NCI-H1092 treated with DMSO at 0.1 percent for 48 hours (cell line): ENCODE results near the gene FGFBP2.
"Not testable (repeated sequence)": the region's sequence is repeated elsewhere in the genome, so short reads cannot be mapped to it uniquely, and the experiment has no call there.

Experiments
- DNase-seq: peaks from one replicate; lab custom pipeline; 2025; lab: John Stamatoyannopoulos, UW

FGFBP2 gene

DNA sequence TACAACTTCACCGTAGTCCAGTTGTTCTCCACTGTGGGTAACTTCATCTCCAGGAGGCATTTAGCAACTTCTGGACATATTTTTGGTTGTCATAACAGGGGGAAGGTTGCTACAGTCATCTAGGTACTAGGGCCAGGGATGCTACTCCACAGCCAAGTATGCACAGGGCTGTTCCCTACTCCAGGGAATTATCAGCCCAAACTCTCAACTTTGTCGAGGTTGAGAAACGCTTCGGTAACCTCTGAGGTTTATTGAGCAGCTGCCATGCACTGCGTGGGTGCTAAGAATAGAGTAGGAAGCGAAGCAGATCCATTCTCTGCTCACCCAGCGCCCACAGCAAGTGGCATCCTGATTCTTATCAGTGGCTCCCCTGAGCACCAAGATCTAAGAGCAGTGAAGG is 32.7 kb downstream of the FGFBP2 start:
- DNase-seq: no peak

DNA sequence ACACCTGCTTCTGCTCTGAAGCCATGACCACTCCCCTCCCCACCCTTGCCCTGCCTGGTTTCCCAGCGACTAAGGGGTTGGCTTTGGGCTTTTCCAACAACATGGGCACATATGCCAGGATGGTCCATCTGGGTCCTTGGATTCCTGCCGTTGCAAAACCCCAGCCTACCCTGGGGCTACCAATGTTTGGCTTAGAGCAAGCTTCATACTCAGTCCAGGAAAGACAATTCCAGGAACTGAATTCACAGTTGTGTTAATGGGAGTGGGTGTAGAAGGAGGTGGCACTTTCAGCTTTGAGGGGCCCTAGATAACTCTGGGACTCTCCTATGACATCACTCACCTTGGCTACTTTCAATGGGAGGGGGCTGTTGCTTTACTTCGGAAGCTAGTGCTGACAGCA is 33.4 kb downstream of the FGFBP2 start:
- no peak for DNase-seq

DNA sequence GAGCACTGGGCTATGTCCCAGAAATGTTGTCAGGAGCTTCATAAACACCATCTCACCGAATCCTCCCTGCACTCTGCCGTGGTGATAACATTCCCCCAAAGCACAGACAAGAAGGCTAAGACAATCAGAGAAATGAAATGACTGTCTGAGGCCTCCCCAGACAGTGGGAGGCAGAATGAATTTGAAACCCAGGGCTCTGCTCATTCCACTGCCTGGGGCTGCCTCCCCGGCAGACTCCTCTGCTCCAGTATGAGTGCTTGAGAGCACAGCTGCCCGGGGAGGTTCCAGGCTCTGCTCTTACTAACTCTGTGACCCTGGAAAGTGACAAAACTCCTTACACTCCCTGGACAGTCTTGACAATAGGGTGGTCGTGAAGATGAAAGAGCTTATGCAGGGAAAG is 34.1 kb downstream of the FGFBP2 start:
- DNase-seq: no peak

DNA sequence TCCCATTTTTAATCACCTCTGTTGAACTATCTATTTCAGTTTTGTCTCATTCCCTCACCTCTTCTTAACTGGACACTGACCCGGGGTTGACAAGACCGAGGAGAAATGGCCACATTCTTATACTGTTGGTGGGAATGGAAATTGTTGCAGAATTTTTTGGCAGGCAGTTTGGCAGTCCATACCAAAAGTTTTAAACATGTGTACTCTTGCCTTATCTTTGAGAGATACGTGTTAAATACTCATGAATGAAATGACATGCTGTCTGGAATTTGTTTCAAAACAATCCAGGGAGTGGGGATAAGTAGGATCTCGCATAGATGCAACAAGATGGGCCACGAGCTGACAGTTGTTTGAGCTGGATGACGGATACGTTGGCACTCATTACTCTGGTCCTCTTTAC is 36.5 kb downstream of the FGFBP2 start:
- no peak for DNase-seq

DNA sequence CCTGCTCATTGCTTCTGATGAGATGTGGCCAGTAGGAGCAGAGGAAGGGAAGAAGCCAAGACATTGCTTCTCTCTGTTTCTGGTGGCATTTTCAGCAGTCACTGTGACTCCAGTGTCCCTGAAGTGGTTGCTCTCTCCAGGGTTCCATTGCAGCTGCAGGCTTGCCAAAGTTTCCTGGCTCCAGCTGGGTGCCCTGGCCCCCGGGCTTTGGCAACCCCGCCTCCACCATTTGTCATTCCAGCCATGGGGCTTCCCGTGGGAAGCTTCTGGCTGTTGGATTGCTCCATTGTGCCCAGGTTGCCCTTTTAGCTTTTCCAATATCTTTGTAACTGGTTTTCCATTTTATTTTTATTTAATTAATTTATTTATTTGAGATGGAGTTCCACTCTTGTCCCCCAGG is 37.1 kb downstream of the FGFBP2 start:
- no peak for DNase-seq

DNA sequence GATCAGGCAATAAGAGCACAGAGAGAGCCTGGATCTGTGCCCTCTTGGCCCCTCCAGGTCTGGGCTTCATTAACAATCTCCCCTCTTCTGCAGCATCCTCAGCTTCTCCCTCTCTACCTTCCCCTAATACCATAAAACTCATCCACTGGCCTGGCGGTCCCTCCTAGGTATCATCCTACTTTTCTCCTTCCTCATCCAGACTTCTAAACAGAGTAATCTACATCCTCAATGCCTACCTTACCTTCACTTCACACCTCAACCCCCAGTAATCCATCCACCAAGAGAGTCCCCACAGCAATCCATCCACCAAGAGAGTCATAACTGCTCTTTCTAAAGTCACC is 41.4 kb downstream of the FGFBP2 start:
- DNase-seq: no peak

DNA sequence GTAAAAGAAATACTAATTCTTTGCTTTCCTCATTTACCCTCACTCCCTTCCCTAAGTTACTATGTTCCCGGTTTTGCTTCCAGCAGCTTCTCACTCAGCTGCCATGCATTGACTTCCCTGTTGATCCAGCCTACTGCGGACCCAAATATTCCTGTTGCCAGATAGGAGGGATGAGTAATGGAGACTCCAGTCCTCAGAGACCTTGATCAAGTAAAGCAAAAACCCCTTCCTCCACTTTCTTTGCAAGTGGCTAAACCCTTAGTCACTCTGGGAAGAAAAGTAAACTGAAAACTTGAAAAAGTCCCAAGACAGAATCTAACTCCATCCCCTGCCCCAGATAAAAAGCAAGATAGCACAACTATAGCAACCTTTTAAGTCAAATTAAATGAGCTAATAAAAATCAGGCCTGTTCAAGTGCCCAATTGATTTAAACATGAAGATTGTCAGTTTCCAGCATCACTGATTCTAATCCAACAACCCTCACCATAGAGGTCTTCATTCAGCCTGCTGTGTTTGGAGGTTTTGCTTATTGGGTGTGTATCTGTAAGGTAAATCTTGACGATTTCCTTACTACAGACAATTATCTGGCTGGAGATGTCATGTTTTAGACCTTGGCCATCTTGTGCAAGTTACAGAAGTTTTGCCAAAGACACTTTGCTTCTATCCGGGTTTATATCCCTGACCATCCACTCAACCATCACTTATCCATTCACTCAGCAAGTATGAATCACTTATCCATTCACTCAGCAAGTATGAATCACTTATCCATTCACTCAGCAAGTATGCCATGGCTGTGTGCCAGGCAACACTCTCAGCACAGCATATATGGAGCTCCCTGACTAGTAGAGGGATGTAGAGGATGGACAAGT is 42.0 kb downstream of the FGFBP2 start:
- no peak for DNase-seq

DNA sequence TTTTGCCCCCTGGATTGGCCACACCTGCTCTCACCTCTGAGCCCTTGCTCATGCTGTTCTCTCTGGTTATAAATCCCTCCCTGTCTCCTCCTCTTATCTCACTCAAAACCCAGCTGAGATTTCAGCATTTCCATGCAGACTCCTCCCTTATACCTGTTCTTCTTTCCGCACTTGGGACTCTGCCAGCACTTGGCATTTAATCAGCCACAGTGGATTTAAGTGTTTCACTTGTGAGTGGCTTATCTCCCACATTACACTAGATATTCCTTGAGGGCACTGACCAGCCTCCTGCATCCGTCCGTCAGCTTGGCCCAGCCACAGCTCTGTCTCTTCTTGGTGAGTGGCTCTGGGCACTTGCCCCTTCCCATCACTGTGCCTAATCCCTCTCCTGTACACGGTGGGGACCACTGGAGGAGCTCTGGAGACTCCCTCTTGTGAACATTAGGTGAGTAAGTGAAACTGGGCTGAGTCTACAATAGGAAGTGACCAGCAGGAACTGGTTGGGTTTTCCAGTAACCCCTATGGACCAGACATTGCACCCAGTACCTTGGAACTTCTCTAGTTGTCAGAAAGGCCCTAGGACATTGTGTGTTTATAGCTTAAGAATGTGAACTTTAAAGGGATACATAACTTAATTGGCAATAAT is 44.4 kb downstream of the FGFBP2 start:
- no peak for DNase-seq

DNA sequence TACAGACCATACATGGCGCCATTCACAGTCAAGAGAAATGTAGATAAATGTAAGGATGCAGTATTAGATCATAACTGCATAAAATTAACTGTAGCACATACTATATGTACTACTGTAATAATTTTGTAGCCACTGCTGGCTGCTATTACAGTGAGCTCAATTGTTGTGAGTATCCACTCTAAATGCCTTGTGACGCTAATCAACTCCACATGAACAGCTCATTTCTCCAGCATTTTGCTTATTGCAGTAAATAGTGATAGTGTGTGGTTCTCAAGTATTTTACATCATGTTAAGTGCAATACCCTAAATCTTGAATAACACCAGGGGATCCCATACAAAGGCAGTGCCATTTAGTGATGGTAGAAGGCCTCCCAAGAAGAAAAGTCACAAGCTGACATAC is 45.7 kb downstream of the FGFBP2 start:
- no peak for DNase-seq

DNA sequence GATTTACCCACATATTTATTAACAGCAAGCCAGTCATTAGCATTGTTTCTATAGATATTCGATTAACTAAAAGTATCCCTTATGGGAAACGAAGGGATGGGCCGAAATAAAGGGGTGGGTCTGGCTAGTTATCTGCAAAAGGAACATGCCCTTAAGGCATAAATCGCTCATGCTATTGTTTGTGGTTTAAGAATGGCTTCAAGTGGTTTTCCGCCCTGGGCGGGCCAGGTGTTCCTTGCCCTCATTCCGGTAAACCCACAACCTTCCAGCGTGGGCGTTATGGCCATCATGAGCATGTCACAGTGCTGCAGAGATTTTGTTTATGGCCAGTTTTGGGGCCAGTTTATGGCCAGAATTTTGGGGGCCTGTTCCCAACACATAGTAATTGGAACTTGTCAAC is 46.6 kb downstream of the FGFBP2 start:
- not testable (repeated sequence) for DNase-seq

DNA sequence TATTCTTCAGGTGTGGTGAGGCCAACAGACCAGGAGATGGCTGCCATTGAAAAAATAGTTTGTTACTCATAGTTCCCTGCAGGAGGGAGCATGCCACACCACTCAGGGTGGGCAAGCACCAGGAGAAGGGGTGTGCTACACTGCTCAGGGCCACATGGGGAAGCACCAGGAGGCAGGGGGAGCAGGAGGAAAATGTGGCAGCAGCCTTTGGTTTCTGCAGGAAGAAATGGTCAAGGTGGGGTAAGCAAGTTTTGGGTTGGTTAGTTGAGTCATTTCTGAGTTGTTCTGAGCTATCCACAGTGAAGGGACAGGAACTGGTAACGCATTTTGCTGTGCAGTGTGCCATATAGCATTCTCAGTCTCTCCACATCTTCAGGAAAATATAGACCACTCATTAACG is 48.2 kb downstream of the FGFBP2 start:
- no peak for DNase-seq

DNA sequence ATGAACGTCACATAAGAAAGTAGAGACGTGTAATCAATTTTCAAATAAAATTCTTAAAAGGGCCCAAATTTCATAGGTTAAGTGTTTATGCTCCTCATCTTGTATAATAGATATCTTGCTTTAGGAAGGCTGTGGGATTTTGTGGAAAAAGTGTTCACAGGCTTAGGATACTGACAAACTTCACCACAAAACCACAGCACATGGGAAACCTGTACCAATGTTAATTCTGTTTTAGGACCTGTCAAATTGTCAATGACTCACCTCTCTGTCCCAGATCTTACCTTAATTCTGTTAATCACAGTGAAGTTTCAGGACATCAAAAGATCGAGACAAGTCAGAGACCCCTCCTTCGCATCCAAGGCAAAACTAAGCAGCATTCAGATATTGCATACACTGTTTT is 48.7 kb downstream of the FGFBP2 start:
- no peak for DNase-seq

DNA sequence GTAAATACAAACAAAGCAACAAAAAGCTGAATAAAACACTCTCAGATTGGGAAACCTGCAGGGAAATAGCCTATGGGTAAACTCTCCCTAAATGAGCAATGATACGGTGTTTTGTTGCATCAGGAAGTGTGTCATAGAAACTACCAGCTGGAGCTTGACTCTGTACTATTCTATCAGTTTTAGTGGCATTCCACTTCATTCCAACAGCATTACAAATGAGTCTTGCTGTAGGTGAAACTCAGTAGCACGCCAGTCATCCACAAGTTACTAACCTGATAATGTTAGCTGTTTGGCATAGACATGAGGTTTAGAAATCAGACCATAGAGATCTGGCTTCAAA is 49.4 kb downstream of the FGFBP2 start:
- no peak for DNase-seq

DNA sequence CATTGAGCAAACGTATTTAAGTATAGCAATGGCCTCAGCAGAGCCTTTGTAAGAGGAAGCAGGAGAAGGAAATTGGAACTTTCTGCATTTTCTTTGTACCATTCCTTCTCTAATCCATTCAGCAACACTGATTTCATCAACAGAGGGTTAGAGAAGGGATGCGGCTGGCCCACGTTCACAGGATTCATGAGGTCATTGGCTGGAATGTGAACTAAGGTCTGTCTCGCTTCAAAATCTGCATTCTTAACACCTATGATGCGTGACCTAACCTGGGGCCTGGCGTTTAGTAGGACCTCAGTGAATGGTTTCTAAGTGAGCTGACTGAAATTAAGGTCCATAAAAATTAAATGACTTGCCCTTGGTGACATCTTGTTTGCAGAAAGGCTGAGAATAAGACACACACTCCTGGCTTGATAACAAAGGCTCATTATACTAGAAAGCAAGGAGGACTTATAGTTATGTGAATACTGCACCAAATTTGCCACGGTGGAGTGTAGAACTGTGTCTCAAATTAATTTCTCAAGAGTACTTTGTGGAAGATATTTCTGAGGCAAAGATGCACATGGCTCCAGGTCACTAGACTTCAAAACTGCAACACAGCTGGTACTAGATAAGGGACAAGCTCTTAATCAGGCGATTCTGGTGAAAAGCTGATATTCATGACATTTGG is 49.9 kb downstream of the FGFBP2 start:
- DNase-seq: no peak

DNA sequence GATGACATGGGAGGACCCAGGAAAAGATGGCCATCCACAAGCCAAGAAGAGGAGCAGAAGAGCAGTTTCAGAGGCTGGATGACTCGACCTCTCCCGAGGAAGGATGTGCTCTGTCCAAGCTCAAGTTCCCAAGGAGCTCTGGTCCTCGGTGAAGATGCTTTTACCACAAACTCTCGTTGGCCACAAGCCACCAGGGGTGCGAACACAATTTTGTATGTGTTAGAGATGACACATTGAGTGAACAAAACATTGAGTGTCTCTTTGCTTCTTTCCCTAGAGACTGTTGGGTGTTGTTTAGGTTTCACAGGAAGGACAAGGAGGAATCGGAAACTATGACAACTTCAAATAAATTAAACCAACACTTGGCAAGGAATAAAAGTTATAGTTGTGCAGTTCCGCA is 50.7 kb downstream of the FGFBP2 start:
- DNase-seq: no peak
